HepG2 (cell line): ENCODE results near the gene TMEM14C. TPM values are rescaled to one million over a fixed set of nuclear protein-coding genes. Genes with fewer than 3 reads are reported as not detected.

Experiments used
- ATAC-seq: fragments of 200-7000 bp; cut with Tn5 transposase; 3 replicates; pipeline ENCODE4 v1.9.1; 2020; ENCODE audit warnings: mild to moderate bottlenecking, moderate library complexity
- BruUV-seq: library from RNA; stranded (reverse); fragments of 400-500 nt; replicated peaks from 2 replicates; lab custom pipeline; 2021; lab: Mats Ljungman, UMichigan
- CTCF ChIA-PET: fragments of 300-600 bp; formaldehyde crosslinking; extraction: SDS; loops from one replicate; lab custom pipeline; 2021; ENCODE audit warnings: low total read pairs, inconsistent platforms, low intra/inter-chr PET ratio; lab: Yijun Ruan, JAX
- POLR2A ChIA-PET: fragments of 350-600 bp; sonication (Branson Sonifier 250); formaldehyde crosslinking; loops from one replicate; lab custom pipeline; 2020; ENCODE audit warnings: antibody characterized with exemption, inconsistent platforms; lab: Yijun Ruan, JAX
- DNase-seq: peaks from one replicate; pipeline ENCODE4 v3.0.0-alpha.2; 2015; ENCODE audit warnings: low spot score
- FAIRE-seq: peaks from 3 replicates; lab custom pipeline; 2011; peaks lifted over from hg19 to GRCh38; lab: Jason Lieb, UNC
- H2AFZ ChIP-seq: one replicate; pipeline ENCODE4 v1.6.1; 2011; ENCODE audit warnings: low read length, inconsistent platforms
- H3K27ac ChIP-seq: fragments of 300-600 bp; 3 replicates; pipeline ENCODE4 v1.8.0; 2011; ENCODE audit warnings: mixed run types, mild to moderate bottlenecking, mixed read lengths, low read length, inconsistent platforms; ENCODE audit not compliant: insufficient read depth; ENCODE audit errors: extremely low read length
- H3K27me3 ChIP-seq, 2 experiments: fragments of 200-600 bp in 1 of 2; 2 replicates in 1 of 2; 3 replicates in 1 of 2; pipeline versions ENCODE4 v1.6.0 to v1.8.0; 2011; ENCODE audit warnings: low read length in 2 of 2, mild to moderate bottlenecking in 2 of 2, moderate library complexity in 2 of 2, inconsistent platforms in 1 of 2; ENCODE audit not compliant: insufficient read depth in 2 of 2, control insufficient read depth in 1 of 2
- H3K36me3 ChIP-seq, 2 experiments: fragments of 200-600 bp in 1 of 2; replicated peaks in 1 of 2; 2 replicates in 1 of 2; 3 replicates in 1 of 2; pipeline versions ENCODE4 v1.5.1 to v1.8.0; 2011; ENCODE audit warnings: low read length in 2 of 2, inconsistent platforms in 1 of 2; ENCODE audit not compliant: insufficient read depth in 2 of 2, control insufficient read depth in 1 of 2
- H3K4me1 ChIP-seq: 2 replicates; pipeline ENCODE4 v1.5.1; 2012; ENCODE audit warnings: low read length, inconsistent platforms; ENCODE audit not compliant: insufficient read depth
- H3K4me2 ChIP-seq: 2 replicates; pipeline ENCODE4 v1.6.0; 2011; ENCODE audit warnings: low read depth, low read length, inconsistent platforms
- H3K4me3 ChIP-seq, 3 experiments: fragments of 200-600 bp in 1 of 3; sonication (generic), shearing (Covaris generic) in 1 of 3; replicated peaks in 1 of 3; 2 replicates each; pipeline ENCODE4 v1.5.1; 2011 to 2016; ENCODE audit warnings: low read length in 3 of 3, inconsistent platforms in 2 of 3, low read depth in 2 of 3, mild to moderate bottlenecking in 2 of 3, control low read depth in 1 of 3, mixed read lengths in 1 of 3; ENCODE audit not compliant: insufficient read depth in 1 of 3
- H3K79me2 ChIP-seq: one replicate; pipeline ENCODE4 v1.6.1; 2011; ENCODE audit warnings: low read length, inconsistent platforms; ENCODE audit not compliant: insufficient read depth
- H3K9ac ChIP-seq: 2 replicates; pipeline ENCODE4 v1.6.0; 2011; ENCODE audit warnings: mild to moderate bottlenecking, low read depth, low read length, inconsistent platforms; ENCODE audit not compliant: insufficient read depth
- H3K9me3 ChIP-seq: 2 replicates; pipeline ENCODE4 v1.5.1; 2012; ENCODE audit warnings: mild to moderate bottlenecking, low read length
- H4K20me1 ChIP-seq: 2 replicates; pipeline ENCODE4 v1.6.0; 2011; ENCODE audit warnings: inconsistent platforms, mild to moderate bottlenecking, low read length, moderate library complexity; ENCODE audit not compliant: insufficient read depth
- DNMT1 ChIP-seq: sonication (generic); formaldehyde crosslinking; IDR thresholded peaks from 2 replicates; pipeline ENCODE4 v1.5.1; 2020; ENCODE audit warnings: mild to moderate bottlenecking, missing genetic modification reagents
- ESRRA ChIP-seq: sonication (generic); formaldehyde crosslinking; IDR thresholded peaks from 2 replicates; pipeline ENCODE4 v1.5.1; 2020; ENCODE audit warnings: mild to moderate bottlenecking, low read depth, missing genetic modification reagents
- HBP1 ChIP-seq: IDR thresholded peaks from 2 replicates; pipeline ENCODE4 v1.6.1; 2016; ENCODE audit warnings: low read depth, control low read depth
- IRX3 ChIP-seq: sonication (generic); formaldehyde crosslinking; IDR thresholded peaks from 2 replicates; pipeline ENCODE4 v1.8.1; 2023; ENCODE audit warnings: mild to moderate bottlenecking, low read depth, missing genetic modification reagents, borderline replicate concordance
- KLF11 ChIP-seq: IDR thresholded peaks from 2 replicates; pipeline ENCODE4 v1.6.1; 2016; ENCODE audit warnings: missing compliant biosample characterization
- KLF16 ChIP-seq, 2 experiments: sonication (generic) in 1 of 2; formaldehyde crosslinking in 1 of 2; IDR thresholded peaks; 2 replicates each; pipeline versions ENCODE4 v1.6.1 to v1.8.0; 2016 to 2023; ENCODE audit warnings: missing genetic modification reagents in 2 of 2, missing compliant biosample characterization in 1 of 2
- NFE2L2 ChIP-seq: fragments of 150-350 bp; IDR thresholded peaks from 2 replicates; pipeline ENCODE4 v1.6.1; 2014; ENCODE audit warnings: low read length
- TIGD3 ChIP-seq: sonication (generic); formaldehyde crosslinking; IDR thresholded peaks from 2 replicates; pipeline ENCODE4 v1.5.1; 2020; ENCODE audit warnings: mild to moderate bottlenecking, missing genetic modification reagents, borderline replicate concordance
- ZBTB37 ChIP-seq: sonication (generic); formaldehyde crosslinking; IDR thresholded peaks from 2 replicates; pipeline ENCODE4 v1.4.0; 2020; ENCODE audit warnings: mild to moderate bottlenecking, missing genetic modification reagents
- ZBTB38 ChIP-seq: sonication (generic); formaldehyde crosslinking; IDR thresholded peaks from 2 replicates; pipeline ENCODE4 v1.5.1; 2020; ENCODE audit warnings: mild to moderate bottlenecking, missing genetic modification reagents
- ZC3H4 ChIP-seq: sonication (generic); formaldehyde crosslinking; IDR thresholded peaks from 2 replicates; pipeline ENCODE4 v1.4.0; 2020; ENCODE audit warnings: missing genetic modification reagents, borderline replicate concordance
- ZGPAT ChIP-seq: IDR thresholded peaks from 2 replicates; pipeline ENCODE4 v1.6.1; 2016; ENCODE audit warnings: mild to moderate bottlenecking
- ZMAT5 ChIP-seq: sonication (generic); formaldehyde crosslinking; IDR thresholded peaks from 2 replicates; pipeline ENCODE4 v1.5.0; 2020; ENCODE audit warnings: mild to moderate bottlenecking, low read depth, missing genetic modification reagents, borderline replicate concordance
- ZNF20 ChIP-seq: sonication (generic); formaldehyde crosslinking; IDR thresholded peaks from 2 replicates; pipeline ENCODE4 v1.4.0; 2020; ENCODE audit warnings: mild to moderate bottlenecking, moderate library complexity, missing genetic modification reagents
- ZNF274 ChIP-seq: sonication (generic); formaldehyde crosslinking; IDR thresholded peaks from 2 replicates; pipeline ENCODE4 v1.5.1; 2020; ENCODE audit warnings: mild to moderate bottlenecking, missing genetic modification reagents
- ZXDC ChIP-seq: sonication (generic); formaldehyde crosslinking; IDR thresholded peaks from 2 replicates; pipeline ENCODE4 v1.5.0; 2020; ENCODE audit warnings: mild to moderate bottlenecking, missing genetic modification reagents
- WGBS: methylation state at CpG from one replicate; pipeline ENCODE4 v1.1.6; 2017; ENCODE audit warnings: low lambda C conversion rate; 5-methylcytosine and 5-hydroxymethylcytosine counted together
- in situ Hi-C: cut with HindIII; loops from 2 replicates; pipeline ENCODE4 v1.10.0; 2017; ENCODE audit warnings: low pct_unique_long_range_greater_than_20kb; ENCODE audit not compliant: extremely low pct_ligation_motif_present
- intact Hi-C: fragments of 100-400 bp; cut with micrococcal nuclease; formaldehyde crosslinking; loops from one replicate; pipeline ENCODE4 v1.10.0; 2022; ENCODE audit not compliant: unreplicated experiment
- polyA plus RNA-seq, 8 experiments: library from polyadenylated mRNA; depleted of rRNA in 3 of 8; stranded (reverse) in 7 of 8; unstranded in 1 of 8; fragments of >200 nt; fragmentation: Illumina TruSeq in 4 of 8; extraction: Trizol in 4 of 8; gene quantifications; 2 replicates each; pipeline versions ENCODE4 v1.2.1 to v1.2.3, GENCODE V29; 2011 to 2016; ENCODE audit warnings: low read depth in 4 of 8, missing spikeins in 1 of 8, mixed read lengths in 1 of 8; ENCODE audit not compliant: insufficient read depth in 1 of 8
- total RNA-seq, 5 experiments: library from RNA; depleted of rRNA; stranded (reverse); fragments of >200 nt; fragmentation: Illumina TruSeq; extraction: Trizol; gene quantifications; 2 replicates each; pipeline ENCODE4 v1.2.3, GENCODE V29; 2016; ENCODE audit warnings: low read depth in 1 of 5

The TMEM14C gene
- total and polyA plus RNA-seq, 2 of the 13 experiments (the other 11 are each of a cell fraction or from before 2014, with no cell fraction given) = 184 TPM

GRCh38 chr6:10684618-10685017 lies 38.3 kb upstream of the TMEM14C start:
- POLR2A ChIA-PET = no interaction called here
- Histone ChIP-seq H3K27ac (no peak overlapping the region), H3K4me3 (no peak overlapping the region), H3K4me2 (no peak overlapping the region), H3K9ac (no peak overlapping the region), H3K9me3 (no peaks in the 10 kb centered on the region), H2AFZ (no peak overlapping the region), H3K4me1 (no peaks in the 10 kb centered on the region), H3K36me3 (no peaks in the 10 kb centered on the region), H3K79me2 (no peaks in the 10 kb centered on the region), H3K27me3 (peaks cover 3 to 14% of the 10 kb centered on the region in 2 experiments; a peak in 3 of 5 replicates), H4K20me1 (no peaks in the 10 kb centered on the region)
- intact Hi-C loops (no loop called here), in situ Hi-C loops (no loop called here)
- CTCF ChIA-PET = no interaction called here
- DNase-seq = no peak
- TF ChIP-seq HBP1 (CRISPR knock-in tag) (no peak), KLF16 (CRISPR knock-in tag; IDR thresholded peaks at IDR 0.05) (no peak), KLF11 (CRISPR knock-in tag) (no peak), ZC3H4 (CRISPR knock-in tag) (no peak), ZBTB37 (CRISPR knock-in tag) (no peak), ZMAT5 (no peak), IRX3 (CRISPR knock-in tag) (no peak), ZGPAT (CRISPR knock-in tag) (no peak), NFE2L2 (no peak), ZNF274 (no peak), DNMT1 (no peak), ZXDC (CRISPR knock-in tag) (no peak), ZNF20 (CRISPR knock-in tag) (no peak), TIGD3 (CRISPR knock-in tag) (no peak), ZBTB38 (CRISPR knock-in tag) (no peak), ESRRA (CRISPR knock-in tag) (no peak)
- no peak for ATAC-seq
- no TSS peak for BruUV-seq
- FAIRE-seq = no peak
- WGBS = 2% methylated on average over 5 of the region's 5 CpGs
